ENCODE measurements around the gene APMAP. TPM values are rescaled to one million over a fixed set of nuclear protein-coding genes. Genes with fewer than 3 reads are reported as not detected.

Gene APMAP
- total RNA-seq, 1 experiment from 2014 or later, result 67.8 TPM

DNA sequence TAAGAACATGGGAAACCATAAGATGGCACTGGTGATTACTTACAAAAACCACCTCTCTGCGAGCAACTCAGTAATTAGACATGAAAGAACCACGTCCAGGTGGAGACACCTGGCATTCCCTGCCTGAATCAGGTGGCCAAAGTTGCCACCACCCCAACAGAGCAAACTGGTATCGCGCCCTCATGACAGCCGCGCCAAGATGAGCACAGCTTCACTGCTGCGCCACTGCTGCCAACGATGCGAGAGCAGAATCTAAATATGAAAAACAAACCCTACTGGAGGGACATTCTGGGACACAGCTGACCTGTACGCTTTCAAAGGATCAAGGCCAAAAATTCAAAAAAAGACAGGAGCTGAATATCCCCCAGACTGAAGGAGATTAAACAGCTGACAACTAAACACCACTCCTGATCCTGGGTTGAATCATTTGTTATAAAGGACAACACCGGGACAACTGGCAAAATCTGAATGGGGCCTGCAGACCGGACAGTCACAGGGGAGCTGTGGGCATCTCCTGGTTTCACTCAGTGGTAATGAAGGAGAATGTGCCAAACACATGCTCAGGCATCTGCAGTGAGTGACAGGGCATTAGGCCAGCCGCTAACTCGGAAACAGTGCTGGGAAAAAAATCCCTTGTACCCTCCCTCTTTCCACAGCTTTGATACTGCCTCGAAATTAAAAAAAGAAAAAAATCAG is 26.1 kb downstream of the APMAP start:
- peak; percentile 6 for DNase-seq
- Histone ChIP-seq H4K5ac (ENCODE audit: insufficient read length, low read depth, low read length) (no peak overlapping the region), H2BK15ac (ENCODE audit: low read depth, low read length) (no peak overlapping the region), H3K27me3 (ENCODE audit: insufficient read depth, low read length) (no peaks in the 10 kb centered on the region), H3K4me2 (ENCODE audit: insufficient read depth, insufficient read length, low read length) (no peak overlapping the region), H2AFZ (ENCODE audit: low read length) (no peak overlapping the region), H2BK120ac (ENCODE audit: low read depth, low read length, poor library complexity, severe bottlenecking) (no peak overlapping the region), H2BK20ac (ENCODE audit: low read depth, low read length, poor library complexity, severe bottlenecking) (no peak overlapping the region), H4K20me1 (ENCODE audit: control insufficient read depth, insufficient read depth, insufficient read length) (no peaks in the 10 kb centered on the region), H3T11ph (ENCODE audit: low read length) (no peak overlapping the region), H3K9ac (ENCODE audit: extremely low read depth, insufficient read length, low read length) (no peak overlapping the region), H2BK5ac (ENCODE audit: insufficient read length, low read length) (no peak overlapping the region), H3K79me1 (ENCODE audit: insufficient read depth, low read depth, low read length, poor library complexity, severe bottlenecking) (no peaks in the 10 kb centered on the region), H3K4me1 (ENCODE audit: insufficient read depth, low read length) (no peaks in the 10 kb centered on the region), H2BK12ac (ENCODE audit: insufficient read length, low read depth, low read length) (no peak overlapping the region), H3K79me2 (ENCODE audit: insufficient read depth, low read length) (no peaks in the 10 kb centered on the region), H3K23me2 (ENCODE audit: insufficient read length, low read depth, low read length, poor library complexity, severe bottlenecking) (no peaks in the 10 kb centered on the region), H2AK5ac (ENCODE audit: insufficient read length, low read length) (no peak overlapping the region), H3K18ac (ENCODE audit: insufficient read length, low read depth, low read length) (no peak overlapping the region), H3K27ac (ENCODE audit: insufficient read length, low read depth, low read length) (no peak overlapping the region), H4K91ac (ENCODE audit: insufficient read length, low read depth, low read length) (no peak overlapping the region), H3K14ac (ENCODE audit: insufficient read depth, low read length) (no peak overlapping the region), H3K4ac (ENCODE audit: low read depth, low read length) (no peak overlapping the region), H3K56ac (ENCODE audit: insufficient read length, low read depth, low read length) (no peak overlapping the region), H3K9me3 (ENCODE audit: control insufficient read depth, low read depth, low read length) (no peaks in the 10 kb centered on the region), H3K23ac (ENCODE audit: insufficient read length, low read depth, low read length) (no peak overlapping the region), H4K8ac (replicated peaks; ENCODE audit: insufficient read length, low read depth, low read length) (no peak overlapping the region)
- no peaks in the 10 kb centered on the region for H3K4me1 Mint-ChIP-seq
- no peak overlapping the region for H3K4me3 Mint-ChIP-seq
- peak overlapping the region in 1 of 3 experiments; percentile 44; a peak in 1 of 7 replicates for H3K27ac Mint-ChIP-seq
- peaks cover 34 to 80% (median 58%) of the 10 kb centered on the region in 3 experiments; a peak in 6 of 7 replicates for H3K36me3 Mint-ChIP-seq (ENCODE audit: insufficient read depth in 1 of 3, low read depth in 3 of 3)
- no peaks in the 10 kb centered on the region for H3K27me3 Mint-ChIP-seq (ENCODE audit: low read depth)
- TF ChIP-seq CTCF (conservative IDR thresholded peaks at IDR 0.05), result no peak
- WGBS (ENCODE audit: extremely low coverage, insufficient read length, low lambda C conversion rate), result no CpG with 5 or more reads among the region's 15 CpGs
- no peaks in the 10 kb centered on the region for H3K9me3 Mint-ChIP-seq
